H1 (cell line): ENCODE data around the gene C2orf66. TPM values are rescaled to one million over a fixed set of nuclear protein-coding genes. Genes with fewer than 3 reads are reported as not detected.

Experiments used
- SP4 ChIP-seq: IDR thresholded peaks from 2 replicates; pipeline ENCODE4 v1.6.1; 2012; ENCODE audit warnings: low read length, inconsistent platforms
- TAF7 ChIP-seq: optimal IDR thresholded peaks from 2 replicates; pipeline ENCODE3; 2011; ENCODE audit warnings: low read depth, mild to moderate bottlenecking, inconsistent platforms, low read length, moderate library complexity, borderline replicate concordance
- YY1 ChIP-seq: IDR thresholded peaks from 2 replicates; pipeline ENCODE4 v1.6.1; 2011; ENCODE audit warnings: low read depth, mild to moderate bottlenecking, low read length
- polyA plus RNA-seq, 7 experiments: library from polyadenylated mRNA; depleted of rRNA in 3 of 7; stranded (reverse) in 5 of 7; unstranded in 2 of 7; fragments of >200 nt in 5 of 7; fragments of 200-250 nt in 2 of 7; gene quantifications; 1 replicate in 5 of 7; 2 replicates in 1 of 7; 4 replicates in 1 of 7; pipeline versions ENCODE4 v1.2.1 to v1.2.3, GENCODE V29; 2011 to 2013; ENCODE audit warnings: missing spikeins in 2 of 7, mixed read lengths in 2 of 7
- small RNA-seq: library from polyadenylated mRNA; stranded (forward); fragments of <200 nt; extraction: miRNeasy Mini kit (QIAGEN cat#:217004); gene quantifications from one replicate; pipeline ENCODE3, GENCODE V24; 2013; ENCODE audit not compliant: insufficient read depth
- total RNA-seq: library from RNA; stranded (reverse); fragmentation: NEBNext Ultra II Directional; extraction: Animal tissue kit (Norgen Biotek cat#: 25700); gene quantifications from 2 replicates; pipeline ENCODE4 v1.2.1, GENCODE V29; 2021
- TF ChIP-seq, protein P1 (sequence below), 3 experiments: IDR thresholded peaks; 1 replicate in 2 of 3; 2 replicates in 1 of 3; pipeline versions ENCODE4 v1.5.1 to v1.6.1; 2011; ENCODE audit warnings: low read length in 3 of 3, mild to moderate bottlenecking in 3 of 3, inconsistent platforms in 2 of 3, low read depth in 1 of 3, moderate library complexity in 1 of 3; ENCODE audit not compliant: insufficient read depth in 1 of 3; ENCODE audit errors: control extremely low read depth in 1 of 3

The C2orf66 gene
- total and polyA plus RNA-seq, 2 of the 8 experiments (the other 6 are each of a cell fraction or from before 2014, with no cell fraction given) = not detected

DNA sequence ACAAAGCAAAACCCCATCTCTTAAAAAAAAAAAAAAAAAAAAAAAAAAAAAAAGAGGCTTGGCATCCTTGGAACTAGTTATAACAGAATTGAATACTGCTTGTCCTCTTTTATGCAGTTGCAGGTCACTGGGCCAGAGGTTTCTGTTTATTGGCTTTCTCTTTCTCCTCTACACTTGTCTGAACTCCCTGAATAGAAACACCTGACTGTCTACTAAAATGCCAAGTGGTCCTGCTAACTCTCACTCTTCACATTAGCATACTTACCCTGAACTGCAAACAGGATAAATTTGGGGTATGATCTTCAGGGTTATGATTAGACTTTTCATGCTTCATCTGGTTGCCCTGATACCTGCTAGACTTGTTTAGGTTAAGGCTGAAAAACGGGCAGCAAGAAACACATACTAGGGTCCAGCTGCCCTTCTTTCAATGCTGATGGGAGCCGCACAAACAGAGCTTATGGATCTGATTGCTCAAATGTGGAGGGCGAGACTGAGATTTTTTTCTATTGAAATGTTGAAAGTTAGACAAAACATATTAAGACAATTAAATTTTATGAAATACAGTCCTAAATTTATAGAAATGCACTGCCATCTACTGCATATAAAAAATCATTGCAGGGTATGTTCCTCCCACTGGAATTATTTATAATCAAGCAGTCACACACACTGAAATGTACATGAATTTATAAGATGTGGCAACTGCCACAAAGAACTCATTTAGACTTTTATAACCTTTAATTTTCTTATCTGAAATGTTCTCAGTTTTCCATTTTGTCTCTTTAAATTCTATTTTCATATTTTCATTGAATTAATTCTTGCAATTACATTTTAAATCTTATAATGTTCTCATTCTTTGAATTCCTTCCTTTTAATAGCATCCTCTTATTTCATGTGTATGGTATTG, 50.4 kb downstream of the C2orf66 start (continued):
- TF ChIP-seq, protein P1, sequence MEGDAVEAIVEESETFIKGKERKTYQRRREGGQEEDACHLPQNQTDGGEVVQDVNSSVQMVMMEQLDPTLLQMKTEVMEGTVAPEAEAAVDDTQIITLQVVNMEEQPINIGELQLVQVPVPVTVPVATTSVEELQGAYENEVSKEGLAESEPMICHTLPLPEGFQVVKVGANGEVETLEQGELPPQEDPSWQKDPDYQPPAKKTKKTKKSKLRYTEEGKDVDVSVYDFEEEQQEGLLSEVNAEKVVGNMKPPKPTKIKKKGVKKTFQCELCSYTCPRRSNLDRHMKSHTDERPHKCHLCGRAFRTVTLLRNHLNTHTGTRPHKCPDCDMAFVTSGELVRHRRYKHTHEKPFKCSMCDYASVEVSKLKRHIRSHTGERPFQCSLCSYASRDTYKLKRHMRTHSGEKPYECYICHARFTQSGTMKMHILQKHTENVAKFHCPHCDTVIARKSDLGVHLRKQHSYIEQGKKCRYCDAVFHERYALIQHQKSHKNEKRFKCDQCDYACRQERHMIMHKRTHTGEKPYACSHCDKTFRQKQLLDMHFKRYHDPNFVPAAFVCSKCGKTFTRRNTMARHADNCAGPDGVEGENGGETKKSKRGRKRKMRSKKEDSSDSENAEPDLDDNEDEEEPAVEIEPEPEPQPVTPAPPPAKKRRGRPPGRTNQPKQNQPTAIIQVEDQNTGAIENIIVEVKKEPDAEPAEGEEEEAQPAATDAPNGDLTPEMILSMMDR (IDR thresholded peaks at IDR 0.05; ENCODE audit: control extremely low read depth in 1 of 3, insufficient read depth in 1 of 3, low read depth in 1 of 3, low read length in 3 of 3) = no peak
- TF ChIP-seq SP4 (no peak), TAF7 (no peak), YY1 (no peak)

Small RNA genes within 50 kb of the gene (small RNA-seq; reads per million reads assigned to genes)
- not detected for gene AC012486.1

Other genes starting within 250 kb of the C2orf66 start
- 3.6 and 5.1 TPM in 2 replicates for gene HECW2, start 215.8 kb downstream of the C2orf66 start, total RNA-seq
- gene HECW2, start 215.8 kb downstream of the C2orf66 start, polyA plus RNA-seq (2011; rRNA removed) = 1.2 TPM in 2 replicates
- gene CCDC150, start 169.6 kb downstream of the C2orf66 start, total RNA-seq = 31.9 and 42.2 TPM in 2 replicates
- gene CCDC150, start 169.6 kb downstream of the C2orf66 start, polyA plus RNA-seq (2011; rRNA removed) = 6.1 and 8.3 TPM in 2 replicates
- gene GTF3C3, start 9.7 kb downstream of the C2orf66 start, total RNA-seq = 47.5 and 52.2 TPM in 2 replicates
- gene GTF3C3, start 9.7 kb downstream of the C2orf66 start, polyA plus RNA-seq (2011; rRNA removed) = 11.7 and 19.6 TPM in 2 replicates
- 24.1 and 24.7 TPM in 2 replicates for gene PGAP1, start 117.4 kb upstream of the C2orf66 start, total RNA-seq
- 7.5 and 8.3 TPM in 2 replicates for gene PGAP1, start 117.4 kb upstream of the C2orf66 start, polyA plus RNA-seq (2011; rRNA removed)